Ureter (tissue), 1 donor: ENCODE results near the gene IRF7. TPM values are rescaled to one million over a fixed set of nuclear protein-coding genes. Genes with fewer than 3 reads are reported as not detected.
"Not testable (repeated sequence)": the region's sequence is repeated elsewhere in the genome, so short reads cannot be mapped to it uniquely, and the experiment has no call there.

ENCODE experiments used
- DNase-seq: peaks from one replicate; pipeline ENCODE4 v3.0.0-alpha.2; 2020; ENCODE audit warnings: low spot score
- total RNA-seq: library from RNA; stranded (reverse); gene quantifications from one replicate; pipeline ENCODE4 v1.2.4, GENCODE V29; 2023
- donor health status: DM: yes; HTN: yes; CAD: no.

IRF7 gene
- 14.9 TPM for total RNA-seq

GRCh38 chr11:615504-616319, at the start of gene IRF7:
Gene IRF7 (minus strand): TSS chr11:615950. CDS start chr11:615364, 586 bp downstream.
- peak; percentile 96 for DNase-seq

GRCh38 chr11:665062-665703, 49.4 kb upstream of the IRF7 start:
- no peak for DNase-seq

GRCh38 chr11:662689-663274, 47.0 kb upstream of the IRF7 start:
- DNase-seq, result peak; percentile 61

GRCh38 chr11:660681-661444, 45.1 kb upstream of the IRF7 start:
- DNase-seq, result no peak

GRCh38 chr11:660281-660680, 44.5 kb upstream of the IRF7 start:
- DNase-seq, result no peak

DNA sequence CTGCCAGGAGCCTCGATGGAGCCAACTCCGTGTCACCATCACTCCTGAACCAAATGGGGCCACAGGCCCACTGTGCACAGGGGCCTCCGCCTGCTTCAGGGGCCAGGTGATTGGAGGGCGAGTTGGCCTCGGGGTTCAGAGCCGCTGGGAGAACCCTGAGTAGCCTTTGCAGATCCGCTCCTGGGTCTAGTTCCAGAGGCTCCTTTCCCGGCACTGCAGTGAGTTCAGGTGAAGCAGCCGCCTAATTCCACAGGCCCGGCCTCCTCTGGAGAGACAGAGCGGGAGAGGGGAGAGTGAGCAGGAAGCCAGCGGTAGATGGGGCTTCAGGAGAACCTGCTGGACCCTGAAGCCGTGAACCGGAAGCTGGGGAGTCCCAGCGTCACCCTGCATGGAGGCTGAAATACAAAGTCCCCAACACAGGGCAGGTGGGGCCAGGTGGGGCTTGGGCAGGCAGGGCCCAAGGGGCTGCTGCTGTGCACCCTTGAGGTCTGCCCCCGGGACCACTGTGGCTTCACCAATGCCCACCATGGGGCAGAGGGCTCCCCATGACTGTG, 43.9 kb upstream of the IRF7 start:
- no peak for DNase-seq

GRCh38 chr11:657691-658126, 42.0 kb upstream of the IRF7 start:
- no peak for DNase-seq

- DNase-seq, result no peak
Measured at GRCh38 chr11:656866-657265, 41.1 kb upstream of the IRF7 start.

GRCh38 chr11:656426-656825, 40.7 kb upstream of the IRF7 start:
- DNase-seq, result no peak

DNA sequence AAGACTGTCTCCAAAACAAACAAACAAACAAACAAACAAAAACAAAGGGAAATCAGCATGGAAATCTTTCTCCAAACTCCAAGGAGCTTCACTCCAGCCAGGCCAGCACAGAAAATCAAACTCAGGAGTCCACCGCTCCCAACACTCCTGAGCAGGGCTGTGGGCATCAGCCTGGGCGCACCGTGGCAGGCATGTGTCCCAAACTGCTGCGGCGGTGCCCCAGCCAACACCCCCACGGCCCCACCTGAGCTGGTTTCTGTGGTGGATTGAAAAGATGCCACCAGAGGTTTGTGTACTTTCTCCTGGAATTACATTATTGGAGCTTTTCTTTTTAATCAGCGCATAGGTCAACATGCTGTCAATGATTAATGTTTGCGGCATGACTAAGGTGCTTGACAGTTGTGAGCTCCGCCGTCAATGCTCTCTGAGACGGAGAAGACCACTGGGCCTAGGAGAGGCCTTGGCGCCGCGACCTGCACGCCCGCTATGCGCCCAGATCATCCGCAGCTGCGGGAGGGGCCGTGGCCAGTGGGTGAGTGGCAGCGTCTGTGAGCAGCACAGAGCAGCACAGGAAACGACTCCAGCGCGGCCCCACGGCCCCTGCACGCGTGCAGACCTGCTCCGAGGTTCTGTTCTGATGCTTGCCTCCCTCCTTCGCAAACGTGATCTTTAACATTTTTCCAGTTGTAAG, 39.4 kb upstream of the IRF7 start:
- no peak for DNase-seq

GRCh38 chr11:654444-654843, 38.7 kb upstream of the IRF7 start:
- not testable (repeated sequence) for DNase-seq

GRCh38 chr11:653837-654236, 38.1 kb upstream of the IRF7 start:
- no peak for DNase-seq

DNA sequence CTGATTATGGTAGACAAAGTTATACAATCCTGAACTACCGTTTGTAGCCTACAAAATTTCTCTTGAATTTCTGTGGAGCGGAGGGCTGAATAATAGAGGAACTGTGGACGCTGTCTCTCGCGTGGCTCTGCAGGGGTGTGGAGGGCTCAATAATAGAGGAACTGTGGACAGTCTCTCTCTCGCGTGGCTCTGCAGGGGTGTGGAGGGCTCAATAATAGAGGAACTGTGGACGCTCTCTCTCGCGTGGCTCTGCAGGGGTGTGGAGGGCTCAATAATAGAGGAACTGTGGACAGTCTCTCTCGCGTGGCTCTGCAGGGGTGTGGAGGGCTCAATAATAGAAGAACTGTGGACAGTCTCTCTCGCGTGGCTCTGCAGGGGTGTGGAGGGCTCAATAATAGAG, 37.4 kb upstream of the IRF7 start:
- DNase-seq, result not testable (repeated sequence)

GRCh38 chr11:650482-650881, 34.7 kb upstream of the IRF7 start:
- DNase-seq, result no peak

GRCh38 chr11:647672-648158, 32.0 kb upstream of the IRF7 start:
- not testable (repeated sequence) for DNase-seq

- no peak for DNase-seq
Measured at GRCh38 chr11:646214-646613, 30.5 kb upstream of the IRF7 start.

DNA sequence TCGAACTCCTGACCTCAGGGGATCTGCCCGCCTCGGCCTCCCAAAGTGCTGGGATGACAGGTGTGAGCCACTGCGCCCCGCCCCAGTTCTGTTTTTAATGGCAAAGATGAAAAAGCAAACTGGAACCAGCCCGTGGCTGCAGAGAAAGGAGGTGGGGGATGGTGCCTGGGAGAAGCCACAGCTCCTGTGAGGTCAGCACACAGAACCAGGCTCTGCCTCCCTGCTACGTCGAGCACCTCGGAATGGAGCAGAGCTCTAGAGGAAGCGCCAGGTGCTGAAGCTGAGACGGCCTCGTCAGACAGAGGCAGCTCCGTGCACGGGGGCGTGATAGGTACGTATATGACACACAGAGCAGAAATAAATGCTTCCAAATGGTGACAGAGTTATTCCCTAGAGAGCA, 29.8 kb upstream of the IRF7 start:
- DNase-seq, result no peak

DNA sequence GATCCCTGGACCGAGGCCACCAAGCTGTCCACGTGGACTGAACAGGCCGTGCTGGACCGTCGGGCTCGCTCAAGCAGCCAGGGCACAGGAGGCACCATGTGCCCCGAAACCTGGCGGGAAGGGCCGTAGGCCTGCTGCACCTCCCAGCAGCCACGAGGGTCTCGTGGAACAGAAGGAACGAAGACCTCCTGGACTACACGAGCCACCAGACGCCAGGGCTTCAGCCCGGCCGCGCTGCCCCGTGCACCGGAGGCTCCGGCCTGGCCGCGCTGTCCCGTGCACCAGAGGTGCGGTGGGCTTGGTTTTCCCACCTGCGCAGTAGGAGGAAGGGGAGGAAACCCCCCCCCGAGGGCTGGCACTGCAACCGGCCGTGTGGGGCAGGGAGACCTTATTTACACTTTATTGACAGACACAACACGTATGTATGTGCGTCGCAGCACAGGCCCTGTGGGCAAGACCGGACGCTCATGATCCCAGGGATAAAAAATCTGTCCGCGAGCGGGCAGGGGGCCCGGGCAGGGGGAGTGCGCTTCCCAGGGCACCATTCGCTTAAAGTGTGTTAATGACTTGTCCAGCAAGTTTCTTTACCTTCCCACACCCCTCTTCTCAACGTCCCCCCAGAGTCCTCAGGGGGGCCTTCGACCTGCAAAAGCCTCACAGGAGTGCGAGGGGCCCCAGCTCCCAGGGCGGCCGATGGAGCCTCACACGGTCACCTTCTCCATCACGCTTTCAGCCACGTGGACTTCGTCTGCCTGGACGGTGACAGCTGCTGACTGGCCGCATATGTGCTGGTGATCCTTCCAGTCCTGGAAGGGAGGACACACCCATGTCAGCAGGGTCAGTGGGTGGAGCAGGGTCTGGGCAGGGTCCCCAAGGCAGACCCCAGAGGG, 28.3 kb upstream of the IRF7 start:
- DNase-seq, result no peak

- DNase-seq, result no peak
Measured at GRCh38 chr11:643366-643765, 27.6 kb upstream of the IRF7 start.

DNA sequence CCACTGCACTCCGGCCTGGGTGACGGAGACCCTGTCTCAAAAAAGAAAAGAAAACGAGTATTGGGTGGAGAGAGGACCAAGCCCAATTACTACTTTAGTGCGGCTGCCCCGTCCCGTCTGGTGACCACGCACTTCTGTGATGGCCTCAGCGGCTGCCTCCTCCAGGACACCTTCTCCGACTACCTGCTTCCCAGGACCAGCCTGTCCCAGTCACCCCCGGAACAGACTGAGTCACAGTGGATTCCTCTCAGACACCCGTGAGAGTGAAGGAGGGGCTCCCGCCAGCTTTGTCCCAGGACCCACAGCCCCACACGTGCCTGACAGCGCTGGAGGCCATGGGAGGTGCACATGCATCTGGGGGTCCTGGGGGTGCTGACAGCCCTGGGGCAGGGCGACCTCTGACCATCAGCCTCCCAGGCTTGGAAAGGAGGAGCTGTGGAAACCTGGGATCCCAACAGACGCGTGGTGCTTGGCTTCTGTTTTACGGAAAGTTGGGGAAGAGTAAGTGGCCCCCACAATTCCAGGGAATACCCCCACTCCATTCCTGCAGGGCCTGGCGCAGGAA, 26.1 kb upstream of the IRF7 start:
- DNase-seq, result no peak
